HG03135 (cell line): ENCODE results near the gene CRB2.

Experiments
- ATAC-seq: cut with Tn5 transposase; IDR thresholded peaks from one replicate; pipeline ENCODE4 v1.9.1; 2021; ENCODE audit warnings: mild to moderate bottlenecking, moderate library complexity; ENCODE audit not compliant: unreplicated experiment

The CRB2 gene

GRCh38 chr9:123377211-123377971 lies 21.4 kb downstream of the CRB2 start:
- no peak for ATAC-seq

- ATAC-seq = no peak
Observed at GRCh38 chr9:123378025-123378424, 22.0 kb downstream of the CRB2 start.

GRCh38 chr9:123378956-123379660 lies 23.1 kb downstream of the CRB2 start:
- no peak for ATAC-seq

GRCh38 chr9:123380852-123381705 lies 25.1 kb downstream of the CRB2 start:
- no peak for ATAC-seq

GRCh38 chr9:123382653-123383511 lies 26.9 kb downstream of the CRB2 start:
- ATAC-seq = no peak

- ATAC-seq = no peak
Observed at GRCh38 chr9:123383512-123384170, 27.6 kb downstream of the CRB2 start.

- no peak for ATAC-seq
Observed at GRCh38 chr9:123387686-123388085, 31.7 kb downstream of the CRB2 start.

GRCh38 chr9:123389070-123389469 lies 33.1 kb downstream of the CRB2 start:
- no peak for ATAC-seq

GRCh38 chr9:123389698-123390097 lies 33.7 kb downstream of the CRB2 start:
- ATAC-seq = no peak

- ATAC-seq = no peak
Observed at GRCh38 chr9:123390337-123391135, 34.5 kb downstream of the CRB2 start.

- no peak for ATAC-seq
Observed at GRCh38 chr9:123391233-123391632, 35.2 kb downstream of the CRB2 start.

GRCh38 chr9:123391946-123392345 lies 35.9 kb downstream of the CRB2 start:
- ATAC-seq = no peak

- ATAC-seq = no peak
Observed at GRCh38 chr9:123392802-123393201, 36.8 kb downstream of the CRB2 start.

- no peak for ATAC-seq
Observed at GRCh38 chr9:123394291-123395235, 38.6 kb downstream of the CRB2 start.

- ATAC-seq = no peak
Observed at GRCh38 chr9:123395276-123395688, 39.3 kb downstream of the CRB2 start.

- ATAC-seq = no peak
Observed at GRCh38 chr9:123395689-123396511, 39.9 kb downstream of the CRB2 start.

GRCh38 chr9:123397975-123398374 lies 42.0 kb downstream of the CRB2 start:
- no peak for ATAC-seq
